Liver (tissue), 3 donors: ENCODE data around the gene CRABP2.

Experiments used
- JUND ChIP-seq, 2 donors: IDR thresholded peaks; 2 replicates each; pipeline ENCODE4 v1.6.1; 2016; ENCODE audit warnings: antibody characterized with exemption in 2 of 2
- YY1 ChIP-seq: IDR thresholded peaks from 2 replicates; pipeline ENCODE4 v1.6.1; 2016; ENCODE audit warnings: antibody characterized with exemption, mild to moderate bottlenecking
- TF ChIP-seq, protein P1 (sequence below): fragments of 150-350 bp; IDR thresholded peaks from 2 replicates; pipeline ENCODE4 v1.5.1; 2017; ENCODE audit warnings: improper control_type of control experiment, low read depth, low read length; ENCODE audit not compliant: missing input control
- donor health status: healthy.
- donor health status: healthy.

DNA sequence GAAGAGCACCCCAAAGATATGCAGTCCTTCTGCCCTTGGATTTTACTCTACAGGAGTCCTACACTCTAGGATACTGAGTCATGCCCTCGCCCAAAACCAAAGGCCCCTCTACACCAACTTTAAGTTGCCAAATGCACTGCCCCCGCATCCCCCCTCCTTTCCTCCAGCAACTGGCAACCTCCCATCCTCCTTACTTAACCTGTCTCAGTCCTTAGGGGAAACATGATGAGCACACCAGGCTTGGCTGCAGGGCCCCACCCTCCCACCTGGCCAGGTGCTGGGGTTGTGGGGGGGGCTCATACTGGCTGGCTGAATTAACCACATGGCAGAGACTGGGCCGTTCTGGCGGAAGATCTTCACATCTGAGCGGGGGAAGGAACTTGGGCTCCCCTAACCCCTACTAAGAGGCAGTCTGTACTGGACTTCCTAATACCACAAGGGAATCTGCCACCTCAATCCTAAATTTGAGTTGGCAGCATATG is 44.8 kb upstream of the CRABP2 start:
- TF ChIP-seq YY1, result no peak
- no peak for TF ChIP-seq JUND (IDR thresholded peaks at IDR 0.05)
- TF ChIP-seq, protein P1, sequence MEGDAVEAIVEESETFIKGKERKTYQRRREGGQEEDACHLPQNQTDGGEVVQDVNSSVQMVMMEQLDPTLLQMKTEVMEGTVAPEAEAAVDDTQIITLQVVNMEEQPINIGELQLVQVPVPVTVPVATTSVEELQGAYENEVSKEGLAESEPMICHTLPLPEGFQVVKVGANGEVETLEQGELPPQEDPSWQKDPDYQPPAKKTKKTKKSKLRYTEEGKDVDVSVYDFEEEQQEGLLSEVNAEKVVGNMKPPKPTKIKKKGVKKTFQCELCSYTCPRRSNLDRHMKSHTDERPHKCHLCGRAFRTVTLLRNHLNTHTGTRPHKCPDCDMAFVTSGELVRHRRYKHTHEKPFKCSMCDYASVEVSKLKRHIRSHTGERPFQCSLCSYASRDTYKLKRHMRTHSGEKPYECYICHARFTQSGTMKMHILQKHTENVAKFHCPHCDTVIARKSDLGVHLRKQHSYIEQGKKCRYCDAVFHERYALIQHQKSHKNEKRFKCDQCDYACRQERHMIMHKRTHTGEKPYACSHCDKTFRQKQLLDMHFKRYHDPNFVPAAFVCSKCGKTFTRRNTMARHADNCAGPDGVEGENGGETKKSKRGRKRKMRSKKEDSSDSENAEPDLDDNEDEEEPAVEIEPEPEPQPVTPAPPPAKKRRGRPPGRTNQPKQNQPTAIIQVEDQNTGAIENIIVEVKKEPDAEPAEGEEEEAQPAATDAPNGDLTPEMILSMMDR, result no peak
